Astrocyte (in vitro differentiated cells and primary cell): ENCODE measurements around the gene NCOA5. TPM values are rescaled to one million over a fixed set of nuclear protein-coding genes. Genes with fewer than 3 reads are reported as not detected.

Experiments
- DNase-seq: peaks from one replicate; pipeline ENCODE4 v3.0.0-alpha.2; 2010; ENCODE audit warnings: low read depth
- FAIRE-seq: peaks from 2 replicates; lab custom pipeline; 2011; peaks lifted over from hg19 to GRCh38; lab: Jason Lieb, UNC
- H2AFZ ChIP-seq: 2 replicates; pipeline ENCODE4 v1.6.0; 2012; ENCODE audit warnings: low read depth, low read length, inconsistent platforms
- H3K27ac ChIP-seq: 2 replicates; pipeline ENCODE4 v1.5.1; 2011; ENCODE audit warnings: low read depth, low read length, inconsistent platforms
- H3K27me3 ChIP-seq: 2 replicates; pipeline ENCODE4 v1.6.0; 2011; ENCODE audit warnings: low read length, inconsistent platforms; ENCODE audit not compliant: insufficient read depth
- H3K36me3 ChIP-seq: 2 replicates; pipeline ENCODE4 v1.5.1; 2011; ENCODE audit warnings: low read length, inconsistent platforms; ENCODE audit not compliant: insufficient read depth
- H3K4me1 ChIP-seq: 2 replicates; pipeline ENCODE4 v1.5.1; 2011; ENCODE audit warnings: low read length, inconsistent platforms; ENCODE audit not compliant: insufficient read depth
- H3K4me2 ChIP-seq: 2 replicates; pipeline ENCODE4 v1.6.0; 2012; ENCODE audit warnings: low read length, inconsistent platforms
- H3K4me3 ChIP-seq: 2 replicates; pipeline ENCODE4 v1.5.1; 2011; ENCODE audit warnings: low read depth, mild to moderate bottlenecking, low read length, inconsistent platforms; ENCODE audit not compliant: insufficient read depth
- H3K79me2 ChIP-seq: 2 replicates; pipeline ENCODE4 v1.6.0; 2012; ENCODE audit warnings: mild to moderate bottlenecking, low read length, inconsistent platforms; ENCODE audit not compliant: insufficient read depth
- H3K9ac ChIP-seq: 2 replicates; pipeline ENCODE4 v1.6.0; 2012; ENCODE audit warnings: mild to moderate bottlenecking, low read length, inconsistent platforms
- H3K9me3 ChIP-seq: 2 replicates; pipeline ENCODE4 v1.5.1; 2012; ENCODE audit warnings: low read depth, mild to moderate bottlenecking, low read length, inconsistent platforms; ENCODE audit not compliant: insufficient read depth
- H4K20me1 ChIP-seq: 2 replicates; pipeline ENCODE4 v1.6.0; 2012; ENCODE audit warnings: low read length, inconsistent platforms; ENCODE audit not compliant: insufficient read depth
- H3K27ac Mint-ChIP-seq: one replicate; pipeline ENCODE4 v1.8.0; 2021; ENCODE audit warnings: mild to moderate bottlenecking, mixed read lengths; ENCODE audit not compliant: unreplicated experiment
- H3K27me3 Mint-ChIP-seq: one replicate; pipeline ENCODE4 v1.8.0; 2021; ENCODE audit warnings: low read depth, mixed read lengths; ENCODE audit not compliant: unreplicated experiment
- H3K36me3 Mint-ChIP-seq: one replicate; pipeline ENCODE4 v1.8.0; 2021; ENCODE audit warnings: low read depth, mixed read lengths; ENCODE audit not compliant: unreplicated experiment
- H3K4me1 Mint-ChIP-seq: one replicate; pipeline ENCODE4 v1.8.0; 2021; ENCODE audit warnings: low read depth, mixed read lengths; ENCODE audit not compliant: unreplicated experiment
- H3K4me3 Mint-ChIP-seq: one replicate; pipeline ENCODE4 v1.8.0; 2021; ENCODE audit warnings: mild to moderate bottlenecking, moderate library complexity, mixed read lengths; ENCODE audit not compliant: unreplicated experiment
- H3K9me3 Mint-ChIP-seq: one replicate; pipeline ENCODE4 v1.8.0; 2021; ENCODE audit warnings: mild to moderate bottlenecking, mixed read lengths; ENCODE audit not compliant: unreplicated experiment
- CTCF ChIP-seq: IDR thresholded peaks from 2 replicates; pipeline ENCODE4 v1.5.1; 2011; ENCODE audit warnings: low read depth, mild to moderate bottlenecking, inconsistent platforms, low read length, moderate library complexity; ENCODE audit not compliant: insufficient read depth
- EZH2 ChIP-seq: IDR thresholded peaks from 2 replicates; pipeline ENCODE4 v1.6.1; 2012; ENCODE audit warnings: mild to moderate bottlenecking, low read length, inconsistent platforms; ENCODE audit not compliant: insufficient read depth
- total RNA-seq: library from RNA; stranded (reverse); gene quantifications from 2 replicates; pipeline ENCODE4 v1.2.1, GENCODE V29; 2021

NCOA5 gene
- total RNA-seq, 1 donor from 2014 or later: 20.7 TPM

- no peak for TF ChIP-seq EZH2
- no peak for TF ChIP-seq CTCF
- Mint-ChIP-seq H3K9me3 (peaks cover 10% of the 10 kb centered on the region), H3K27ac (no peak overlapping the region), H3K4me3 (no peak overlapping the region), H3K36me3 (peaks cover 8% of the 10 kb centered on the region), H3K27me3 (peaks cover 91% of the 10 kb centered on the region), H3K4me1 (no peaks in the 10 kb centered on the region)
- Histone ChIP-seq H3K9ac (no peak overlapping the region), H3K79me2 (no peaks in the 10 kb centered on the region), H4K20me1 (no peaks in the 10 kb centered on the region), H3K4me2 (no peak overlapping the region), H3K27me3 (peaks cover 12% of the 10 kb centered on the region), H3K36me3 (no peaks in the 10 kb centered on the region), H3K27ac (no peak overlapping the region), H3K4me1 (no peaks in the 10 kb centered on the region), H3K4me3 (no peak overlapping the region), H2AFZ (no peak overlapping the region), H3K9me3 (no peaks in the 10 kb centered on the region)
- DNase-seq (no peak), FAIRE-seq (no peak)
Measured at GRCh38 chr20:46047821-46048220, 41.9 kb downstream of the NCOA5 start.

GRCh38 chr20:46046588-46047310, 43.0 kb downstream of the NCOA5 start:
- Mint-ChIP-seq H3K4me1 (no peaks in the 10 kb centered on the region), H3K27ac (no peak overlapping the region), H3K36me3 (peaks cover 7% of the 10 kb centered on the region), H3K4me3 (no peak overlapping the region), H3K9me3 (peaks cover 12% of the 10 kb centered on the region), H3K27me3 (peaks cover 93% of the 10 kb centered on the region)
- FAIRE-seq (no peak), DNase-seq (no peak)
- no peak overlapping the region for H2AFZ ChIP-seq
- H3K27me3 ChIP-seq: peaks cover 14% of the 10 kb centered on the region
- no peaks in the 10 kb centered on the region for H3K36me3 ChIP-seq
- H3K27ac ChIP-seq: no peak overlapping the region
- no peak overlapping the region for H3K4me2 ChIP-seq
- no peaks in the 10 kb centered on the region for H4K20me1 ChIP-seq
- H3K9ac ChIP-seq: no peak overlapping the region
- no peaks in the 10 kb centered on the region for H3K79me2 ChIP-seq
- no peaks in the 10 kb centered on the region for H3K4me1 ChIP-seq
- no peaks in the 10 kb centered on the region for H3K9me3 ChIP-seq
- no peak overlapping the region for H3K4me3 ChIP-seq
- TF ChIP-seq EZH2: no peak
- no peak for TF ChIP-seq CTCF

- Histone ChIP-seq H3K4me1 (no peaks in the 10 kb centered on the region), H3K27ac (no peak overlapping the region), H3K36me3 (no peaks in the 10 kb centered on the region), H3K4me3 (no peak overlapping the region), H3K79me2 (no peaks in the 10 kb centered on the region), H2AFZ (no peak overlapping the region), H3K4me2 (no peak overlapping the region), H3K9me3 (no peaks in the 10 kb centered on the region), H3K27me3 (peaks cover 12% of the 10 kb centered on the region), H3K9ac (no peak overlapping the region), H4K20me1 (peaks cover 3% of the 10 kb centered on the region)
- no peak overlapping the region for H3K27ac Mint-ChIP-seq
- FAIRE-seq (no peak), DNase-seq (no peak)
- H3K36me3 Mint-ChIP-seq: peaks cover 5% of the 10 kb centered on the region
- H3K4me1 Mint-ChIP-seq: no peaks in the 10 kb centered on the region
- H3K27me3 Mint-ChIP-seq: peaks cover 94% of the 10 kb centered on the region
- no peak for TF ChIP-seq EZH2
- TF ChIP-seq CTCF: no peak
- peaks cover 8% of the 10 kb centered on the region for H3K9me3 Mint-ChIP-seq
- no peak overlapping the region for H3K4me3 Mint-ChIP-seq
Measured at GRCh38 chr20:46044896-46045295, 44.9 kb downstream of the NCOA5 start.
